ENCODE measurements around the gene CMIP. TPM values are rescaled to one million over a fixed set of nuclear protein-coding genes. Genes with fewer than 3 reads are reported as not detected.
A peak's percentile ranks its signal among the peaks of the same experiment; 100 is the strongest.

CMIP gene
- total RNA-seq, 1 experiment from 2014 or later: 4.1 TPM

DNA sequence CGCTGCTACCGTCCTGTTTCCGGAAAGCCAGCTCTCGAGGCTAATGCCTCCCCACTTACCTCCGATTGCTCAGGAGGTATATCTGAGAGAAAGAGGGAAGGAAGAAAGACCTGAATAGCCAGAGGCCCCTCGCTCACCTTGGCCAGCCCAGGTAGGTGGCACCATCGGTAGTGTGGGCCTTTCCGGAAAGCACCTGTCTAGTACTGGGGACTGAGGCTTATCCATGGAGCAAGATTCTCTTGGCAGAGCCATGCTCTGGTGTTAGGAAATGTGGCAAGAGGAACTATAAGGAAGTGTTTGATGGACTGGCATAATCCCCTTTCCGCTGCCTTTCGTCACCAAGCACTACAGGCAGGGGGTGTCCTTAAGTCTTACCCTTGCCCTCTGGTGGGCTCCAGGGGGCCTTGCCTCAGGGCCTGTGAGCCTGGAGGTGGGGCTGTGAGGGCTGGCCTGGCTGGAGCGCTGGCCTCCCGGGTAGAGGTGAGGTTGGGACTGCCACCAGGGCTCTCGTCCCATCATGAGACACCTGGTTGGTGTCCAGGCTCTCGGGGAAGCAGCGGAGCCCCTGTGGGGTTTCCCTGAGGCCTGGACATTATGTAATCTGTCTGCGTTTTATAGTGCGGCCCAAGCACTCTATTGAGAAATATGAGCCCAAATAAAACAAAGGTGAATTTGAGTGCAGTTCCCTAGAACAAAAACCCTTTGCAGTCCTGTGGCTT lies 2.9 kb downstream of the CMIP start:
- no peak for DNase-seq (ENCODE audit: low spot score)

DNA sequence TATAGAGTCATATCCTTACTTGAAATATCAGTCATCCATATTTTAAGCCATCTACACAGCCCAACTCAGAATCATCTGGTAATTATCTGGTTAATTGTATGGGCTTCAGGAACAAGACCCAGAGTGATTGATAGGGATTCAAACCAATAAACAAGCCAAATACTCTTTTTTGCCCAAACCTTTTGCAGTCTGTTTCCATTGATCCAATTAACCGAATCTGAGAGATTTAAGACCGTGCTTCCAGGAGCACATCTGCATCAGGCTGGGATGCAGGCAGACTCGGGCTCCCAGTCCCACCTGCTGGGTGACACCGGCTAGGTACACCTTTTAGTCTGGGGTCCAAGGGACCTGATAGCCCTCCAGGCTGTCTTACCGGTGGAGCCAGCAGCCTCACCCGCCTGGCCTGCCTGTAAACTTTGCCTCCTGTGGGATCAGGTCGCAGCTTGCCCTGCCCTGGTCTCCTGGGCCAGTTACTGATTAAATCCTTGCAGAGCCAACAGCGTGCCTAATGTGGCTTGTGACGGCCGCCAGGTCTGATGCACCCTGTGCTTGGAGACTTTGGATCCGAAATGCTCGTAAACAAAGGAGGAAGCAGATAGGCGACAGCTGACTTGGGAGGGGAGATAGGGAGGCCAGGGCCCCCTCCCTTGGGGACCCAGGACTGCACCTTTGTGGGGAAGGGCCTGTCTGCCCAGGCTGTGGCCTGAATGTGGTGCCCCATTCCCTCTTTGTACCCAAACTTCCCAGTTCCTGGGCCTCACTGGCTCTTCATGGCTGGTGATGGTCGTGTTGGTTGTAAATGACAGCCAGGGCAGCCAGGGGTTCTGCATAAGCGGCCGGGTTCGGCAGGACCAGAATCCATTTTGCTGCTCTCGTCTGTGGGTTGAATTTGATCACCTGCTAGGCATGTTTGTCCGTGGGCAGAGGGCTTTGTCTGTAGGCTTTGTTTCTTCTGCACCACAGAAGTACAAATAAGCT lies 3.8 kb downstream of the CMIP start:
- DNase-seq (ENCODE audit: low spot score): no peak

DNA sequence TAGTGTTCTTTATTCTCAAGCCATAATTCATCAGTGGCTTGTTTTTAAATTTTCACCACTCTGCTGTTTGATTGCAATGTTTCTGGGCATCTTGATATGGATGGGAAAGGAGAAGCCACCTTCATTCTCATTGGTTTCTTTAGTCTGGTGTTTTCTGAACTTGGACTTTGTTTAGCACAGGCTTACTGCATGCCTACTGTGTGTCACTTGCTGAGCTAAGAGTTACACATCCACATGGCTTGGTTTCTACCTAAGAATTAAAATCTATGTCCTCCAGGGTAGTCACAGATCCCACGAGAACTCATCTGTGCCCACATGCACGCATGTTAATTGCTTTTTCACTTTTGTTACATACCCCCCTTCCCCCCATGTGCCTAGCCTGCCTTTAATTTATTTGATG lies 4.6 kb downstream of the CMIP start:
- DNase-seq (ENCODE audit: low spot score): no peak

DNA sequence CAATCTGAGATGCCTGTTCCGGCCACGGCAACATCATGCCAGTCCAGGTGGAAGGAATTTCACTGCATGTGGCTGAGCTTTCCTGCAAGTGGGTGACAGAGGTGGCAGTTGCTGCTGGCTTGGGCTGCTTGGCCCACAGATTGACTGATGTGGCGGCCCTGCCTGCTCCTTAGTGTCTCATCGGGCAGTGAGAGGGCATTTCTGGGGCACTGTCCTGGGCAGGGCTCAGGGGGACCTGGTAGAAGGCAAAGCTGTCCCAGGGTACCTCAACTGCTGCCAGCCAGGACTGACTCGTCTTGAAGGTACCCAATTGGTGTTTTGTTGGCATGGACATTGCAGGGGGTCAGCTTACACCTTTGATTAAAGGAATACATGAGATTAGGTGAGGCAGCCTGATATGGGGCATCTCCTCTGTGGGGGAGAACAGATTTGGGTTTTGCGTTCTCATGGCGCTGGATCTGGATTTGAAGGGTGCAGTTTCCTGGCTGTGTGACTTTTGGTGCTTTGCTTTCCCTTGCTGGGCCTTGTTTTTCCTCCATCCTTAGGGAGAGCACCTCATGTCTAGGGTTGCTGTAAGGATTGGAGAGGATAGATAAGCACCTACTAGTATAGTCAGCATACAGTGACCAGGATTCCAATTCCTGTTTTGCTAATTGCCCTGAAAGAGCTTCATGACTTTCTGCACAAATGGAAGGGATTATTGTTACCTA lies 5.4 kb downstream of the CMIP start:
- DNase-seq (ENCODE audit: low spot score): no peak

DNA sequence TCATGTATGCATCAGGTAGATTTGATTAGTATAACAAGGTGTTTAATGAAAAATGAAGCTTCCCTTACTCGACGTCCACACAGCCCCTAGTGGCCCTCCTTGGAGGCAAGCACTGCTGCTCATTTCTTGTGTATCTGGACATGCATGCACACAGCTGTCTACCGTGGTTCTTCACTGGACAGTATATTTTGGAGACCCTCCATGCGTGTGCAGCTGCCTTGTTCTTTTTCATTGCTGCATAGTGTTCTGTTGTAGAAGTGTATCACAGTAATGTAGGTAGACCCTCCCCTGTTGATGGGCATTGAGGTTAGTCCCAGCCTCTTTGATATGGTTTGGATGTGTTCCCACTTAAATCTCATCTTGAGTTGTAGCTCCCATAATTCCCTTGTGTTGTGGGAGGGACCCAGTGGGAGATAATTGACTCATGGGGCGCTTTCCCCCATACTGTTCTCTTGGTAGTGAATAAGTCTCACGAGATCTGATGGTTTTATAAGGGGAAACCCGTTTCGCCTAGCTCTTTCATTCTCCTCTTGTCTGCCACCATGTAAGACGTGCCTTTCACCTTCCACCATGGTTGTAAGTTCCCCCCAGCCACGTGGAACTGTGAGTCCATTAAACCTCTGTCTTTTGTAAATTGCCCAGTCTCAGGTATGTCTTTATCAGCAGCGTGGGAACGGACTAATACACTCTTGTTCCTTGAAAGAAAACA lies 6.3 kb downstream of the CMIP start:
- DNase-seq (ENCODE audit: low spot score): no peak

DNA sequence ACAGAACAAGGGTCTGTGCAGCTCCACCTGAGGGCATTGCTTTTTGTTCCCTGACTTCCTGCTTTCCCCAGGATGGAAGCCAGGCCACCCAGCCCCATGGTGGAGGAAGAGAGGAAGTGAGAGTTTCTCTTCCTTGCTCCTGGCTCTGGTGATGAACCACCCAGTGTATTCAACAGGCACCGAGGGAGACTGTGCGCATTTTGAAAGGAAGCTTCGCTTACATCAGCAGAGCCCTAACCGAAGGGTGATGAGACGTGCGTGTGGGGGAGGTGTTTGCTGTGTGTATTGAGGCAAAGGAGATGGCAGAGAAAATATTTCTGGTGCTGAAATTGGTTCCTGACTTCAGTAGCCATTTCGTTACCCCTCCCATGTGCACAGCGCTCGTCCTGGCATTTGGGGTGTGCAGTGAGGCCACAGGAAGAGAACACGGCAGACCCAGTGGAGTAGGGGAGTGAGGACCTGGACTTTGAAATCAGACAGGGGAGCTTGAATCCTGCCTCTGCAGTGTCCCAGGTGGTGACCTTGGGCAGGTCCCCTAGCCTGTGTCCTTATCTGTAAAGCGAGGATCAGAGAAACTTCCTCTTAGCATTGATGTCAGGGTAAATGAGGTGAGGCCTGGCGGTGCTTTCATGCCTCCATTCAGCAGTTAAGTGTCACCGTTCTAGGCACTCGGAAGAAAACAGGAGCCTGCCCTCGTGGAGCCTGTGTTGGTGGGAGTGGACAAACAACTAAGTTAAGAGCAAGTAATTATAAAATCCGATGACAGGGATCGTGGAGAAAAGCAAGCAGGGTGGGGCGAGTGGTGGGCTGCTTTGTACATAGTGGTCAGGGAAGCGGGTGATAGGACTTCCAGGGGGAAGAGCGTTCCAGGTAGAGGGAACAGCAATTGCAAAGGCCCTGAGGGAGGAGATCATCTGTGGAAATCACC lies 7.4 kb downstream of the CMIP start:
- no peak for DNase-seq (ENCODE audit: low spot score)

DNA sequence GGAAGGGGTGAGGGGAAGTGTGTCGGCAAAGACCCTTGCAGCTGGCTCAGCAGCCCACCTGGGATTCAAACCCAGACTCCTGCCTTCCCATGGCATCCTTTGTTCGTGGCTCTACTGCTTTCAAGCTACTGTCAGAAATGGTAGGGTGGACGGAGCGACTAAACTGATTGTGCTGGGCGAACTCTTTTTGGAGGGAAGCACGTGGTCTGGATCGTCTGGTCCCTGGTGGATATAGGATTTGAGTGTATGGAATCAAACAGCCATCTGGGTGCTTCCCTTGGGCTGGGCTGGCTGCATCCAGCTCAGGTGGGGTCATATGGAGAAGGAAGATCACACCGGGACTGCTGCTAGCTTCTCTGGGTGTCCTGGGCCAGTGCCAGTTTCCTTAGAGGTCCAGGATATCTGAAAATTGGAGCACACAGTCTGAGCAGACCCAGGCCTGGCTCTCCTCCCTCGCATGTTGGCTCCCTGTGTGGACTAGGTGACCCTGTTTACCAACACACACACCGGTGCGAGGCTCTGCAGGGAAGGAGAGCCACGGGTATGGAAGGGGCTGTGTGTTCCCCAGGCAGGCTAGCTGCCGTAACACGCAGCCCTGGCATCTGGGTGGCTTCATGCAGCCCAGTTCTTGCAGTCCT lies 8.6 kb downstream of the CMIP start:
- no peak for DNase-seq (ENCODE audit: low spot score)

DNA sequence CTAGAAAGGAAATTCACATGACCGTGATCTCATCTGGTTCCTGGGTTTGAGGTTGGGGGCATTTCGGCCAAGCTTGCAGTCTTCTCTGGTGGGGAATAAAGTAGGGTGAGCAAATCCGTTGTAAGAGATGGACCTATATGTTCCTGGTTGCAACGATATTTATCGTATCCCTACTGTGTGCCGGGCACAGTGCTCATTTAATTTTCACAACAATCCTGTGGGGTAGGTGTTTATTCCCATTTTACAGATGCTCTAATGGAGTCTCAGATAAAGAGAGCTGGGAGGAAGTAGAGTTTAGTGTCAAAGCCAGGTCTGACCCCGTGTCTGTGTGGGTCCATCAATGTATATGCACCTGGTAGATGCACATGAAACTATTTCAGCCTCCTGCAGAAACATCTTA lies 9.4 kb downstream of the CMIP start:
- no peak for DNase-seq (ENCODE audit: low spot score)

DNA sequence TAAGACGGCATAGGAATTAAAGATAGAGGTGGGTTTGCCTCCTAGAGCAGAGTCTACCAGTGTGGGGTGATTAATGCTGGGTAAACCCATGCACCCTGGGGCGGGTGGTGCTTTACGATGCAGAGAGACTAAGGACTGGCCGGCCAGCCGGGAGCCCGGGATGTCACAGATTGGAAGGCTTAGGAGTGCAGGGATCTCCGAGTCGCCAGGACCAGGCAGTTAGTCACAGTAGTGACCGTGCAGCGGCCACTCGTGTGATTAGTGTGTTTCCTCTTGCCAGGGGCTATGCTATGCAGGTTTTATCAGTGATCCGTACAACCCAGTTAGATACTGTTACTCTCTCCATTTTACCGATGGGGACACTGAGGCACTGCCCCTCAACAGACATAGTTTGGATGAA lies 10.4 kb downstream of the CMIP start:
- DNase-seq (ENCODE audit: low spot score): no peak

DNA sequence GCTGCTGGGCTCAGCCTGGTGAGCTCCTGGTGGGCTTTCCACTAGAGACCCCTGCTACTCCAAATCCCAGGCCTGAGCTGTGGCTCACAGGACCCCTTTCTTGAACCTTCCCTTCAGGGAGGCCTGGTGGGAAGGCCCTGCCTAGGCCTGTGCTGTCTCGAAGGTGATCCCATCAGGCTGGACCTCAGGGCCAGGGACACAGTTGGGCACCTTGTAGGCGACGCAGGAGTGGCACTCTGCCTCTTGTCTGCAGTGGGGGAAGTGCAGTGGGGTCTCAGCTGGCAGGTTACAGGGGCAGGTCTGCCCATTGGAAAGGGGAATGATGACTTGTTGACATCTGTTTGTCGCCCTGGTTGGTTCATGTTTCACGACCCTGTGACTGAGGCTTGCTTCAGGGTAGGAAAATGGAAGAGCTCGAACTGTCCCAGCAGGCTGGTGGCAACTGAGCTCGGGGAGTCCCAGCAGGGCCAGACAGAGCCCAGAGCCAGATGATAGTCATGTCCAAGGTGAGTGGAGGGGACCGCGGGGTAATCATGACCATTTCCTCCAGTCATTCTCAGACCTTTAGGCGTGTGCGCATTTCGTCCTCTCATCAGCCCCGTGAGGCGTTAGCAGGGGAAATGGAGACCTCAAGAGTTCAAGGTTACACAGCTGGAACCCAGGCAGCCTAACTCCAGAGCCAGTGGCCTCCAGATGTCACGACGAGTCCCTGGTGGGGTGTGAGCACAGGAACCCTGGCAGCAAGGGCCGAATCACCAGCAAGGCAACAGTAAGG lies 11.3 kb downstream of the CMIP start:
- no peak for DNase-seq (ENCODE audit: low spot score)

DNA sequence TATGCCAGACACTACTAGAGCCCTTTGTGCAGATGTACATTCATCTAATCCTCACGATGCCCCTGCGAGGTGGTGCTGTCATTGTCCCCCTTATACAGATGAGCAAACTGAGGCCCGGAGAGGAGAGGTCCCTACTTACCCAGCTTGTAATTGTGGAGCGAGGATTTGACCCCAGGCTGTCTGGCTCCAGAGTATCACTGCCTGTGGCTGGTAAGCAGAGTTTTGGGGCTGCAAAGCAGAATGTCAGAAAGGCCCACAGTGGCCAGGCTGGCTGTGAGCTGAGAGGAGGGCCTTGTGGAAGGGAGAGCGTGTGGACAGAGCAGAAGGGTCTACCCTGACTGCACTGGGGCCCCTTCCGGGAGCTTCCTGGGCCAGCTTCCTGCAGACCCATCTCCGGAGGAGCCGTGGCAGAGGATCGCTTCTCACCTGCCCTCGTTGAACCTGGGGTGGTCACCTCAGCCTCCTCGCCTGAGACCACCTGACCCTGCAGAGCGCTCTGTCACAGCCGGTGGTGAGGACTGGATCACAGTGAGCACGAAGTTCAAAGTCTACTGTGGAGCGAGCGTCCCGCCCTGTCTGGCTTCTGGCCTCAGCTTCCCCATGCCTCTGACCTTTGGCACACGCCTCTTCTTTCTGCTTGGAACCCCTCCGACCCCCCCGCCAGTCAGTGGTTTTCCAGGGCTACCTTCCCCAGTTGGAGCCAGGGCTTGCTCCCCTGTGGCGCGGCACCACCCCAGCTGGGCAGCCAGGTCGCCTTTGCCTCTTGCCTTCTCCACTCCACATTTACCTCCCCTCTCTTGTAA lies 12.1 kb downstream of the CMIP start:
- no peak for DNase-seq (ENCODE audit: low spot score)

DNA sequence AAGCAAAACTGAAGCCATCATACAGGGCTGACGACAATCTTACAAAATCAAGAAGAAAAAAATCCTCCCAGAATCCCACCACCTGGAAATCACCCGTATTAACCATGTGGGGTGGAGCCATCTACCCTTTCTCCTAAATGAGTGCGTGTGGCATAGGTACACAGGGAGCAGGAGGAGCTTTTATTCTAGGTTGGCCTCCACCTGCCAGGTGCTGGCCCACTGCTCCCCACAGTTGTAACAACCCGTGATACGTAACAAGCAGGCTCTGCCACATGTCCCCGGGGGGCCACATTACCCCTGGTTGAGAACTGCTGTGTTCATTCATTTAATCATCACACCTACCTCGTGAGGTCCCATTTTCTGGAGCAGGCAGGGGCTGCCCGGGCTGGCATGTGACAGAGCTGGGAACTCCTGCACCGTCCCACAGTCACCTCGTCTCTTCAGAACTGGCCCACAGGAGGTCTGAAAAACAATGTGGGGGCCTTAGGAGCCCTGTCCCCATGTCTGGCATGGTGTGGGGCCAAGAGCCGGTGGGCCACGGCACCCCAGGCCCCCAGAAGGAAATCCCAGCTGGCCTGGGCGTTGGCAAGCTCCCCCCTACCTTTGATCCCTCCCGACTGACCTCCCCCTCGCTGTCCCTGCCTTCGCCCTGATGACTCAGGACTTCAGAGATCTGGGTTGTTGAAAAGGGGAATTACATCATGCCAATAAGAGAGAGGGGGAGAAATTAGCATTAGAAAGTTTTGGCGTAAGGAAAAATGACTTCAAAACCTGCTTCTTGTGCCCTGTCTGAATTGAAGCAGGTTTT lies 12.9 kb downstream of the CMIP start:
- DNase-seq (ENCODE audit: low spot score): peak; percentile 76

DNA sequence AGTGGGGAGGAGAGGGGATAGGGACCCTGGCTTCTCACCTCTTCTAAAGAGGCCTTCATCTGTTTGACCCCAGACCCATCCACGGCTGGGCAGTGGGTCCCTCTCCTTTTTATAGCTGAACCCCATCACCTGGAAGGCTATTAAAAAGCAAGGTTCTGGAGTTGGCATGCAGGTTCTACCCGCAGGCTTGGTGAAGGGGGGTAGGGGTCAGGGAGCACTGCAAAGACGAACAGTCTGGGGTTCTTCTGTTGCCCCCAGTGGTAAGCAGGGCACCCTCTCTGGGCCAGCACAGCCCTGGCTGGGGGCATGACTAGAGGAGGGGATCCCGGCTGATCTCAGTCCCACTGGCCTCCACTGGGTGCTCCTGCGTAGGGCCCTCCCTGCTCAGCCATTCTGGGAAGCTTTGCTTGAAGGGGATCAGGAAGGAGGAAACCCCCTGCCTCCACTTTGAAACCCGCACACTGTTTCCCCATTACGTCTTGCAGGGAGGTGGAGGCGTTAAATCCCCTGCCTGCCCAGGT lies 13.6 kb downstream of the CMIP start:
- DNase-seq (ENCODE audit: low spot score): no peak

DNA sequence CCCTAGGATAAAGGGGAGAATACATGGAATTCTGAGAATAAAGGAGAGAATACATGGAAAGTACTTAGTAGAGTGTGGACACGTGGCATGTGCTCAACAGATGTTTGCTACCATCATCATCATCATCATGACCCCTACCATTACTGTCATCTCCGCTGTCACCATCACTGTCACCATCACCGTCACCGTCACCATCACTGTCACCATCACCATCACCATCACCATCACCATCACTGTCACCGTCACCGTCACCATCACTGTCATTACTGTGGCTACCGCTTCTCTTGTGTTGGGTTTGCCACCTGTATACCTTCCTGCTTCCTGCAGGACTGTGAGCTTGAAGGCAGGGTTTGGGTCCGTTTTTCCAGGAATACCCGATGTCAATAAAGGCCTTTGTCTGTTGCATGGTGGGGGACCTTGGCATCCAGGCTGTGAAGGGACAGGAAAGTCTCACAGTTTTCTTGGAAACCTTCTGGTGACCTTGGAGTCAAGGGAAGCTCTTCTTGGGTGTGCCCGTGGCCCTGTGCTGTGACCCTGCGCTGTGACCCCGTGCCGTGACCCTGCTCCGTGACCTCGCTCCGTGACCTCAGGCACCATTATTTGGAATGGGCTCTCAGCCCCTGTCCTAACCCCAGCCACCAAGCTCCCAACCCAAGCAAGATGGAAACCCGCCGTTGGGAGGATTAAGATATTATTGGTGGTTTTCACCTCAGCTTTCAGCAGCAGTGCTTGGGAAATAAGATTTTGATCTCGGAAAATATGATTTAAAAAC lies 14.4 kb downstream of the CMIP start:
- no peak for DNase-seq (ENCODE audit: low spot score)

DNA sequence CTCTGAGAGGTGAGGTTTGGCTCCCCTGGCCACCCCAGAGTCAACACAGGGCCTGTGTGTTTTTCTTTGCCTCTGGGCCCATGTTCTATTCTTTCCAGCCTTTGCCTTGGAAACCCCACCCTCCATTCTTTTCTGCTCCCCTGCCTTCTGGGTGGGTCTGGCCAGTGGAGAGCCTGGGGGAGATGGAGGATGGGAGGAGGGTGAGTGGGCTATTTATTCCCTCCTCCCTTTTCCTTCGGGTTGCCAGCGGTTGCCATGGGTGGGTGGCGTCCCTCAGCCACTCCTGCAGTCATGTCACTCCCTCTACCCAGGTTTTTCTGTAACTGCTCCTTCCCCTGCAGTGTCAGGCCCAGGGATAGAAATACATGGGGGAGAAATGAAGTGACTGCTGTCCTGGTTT lies 15.5 kb downstream of the CMIP start:
- DNase-seq (ENCODE audit: low spot score): no peak

DNA sequence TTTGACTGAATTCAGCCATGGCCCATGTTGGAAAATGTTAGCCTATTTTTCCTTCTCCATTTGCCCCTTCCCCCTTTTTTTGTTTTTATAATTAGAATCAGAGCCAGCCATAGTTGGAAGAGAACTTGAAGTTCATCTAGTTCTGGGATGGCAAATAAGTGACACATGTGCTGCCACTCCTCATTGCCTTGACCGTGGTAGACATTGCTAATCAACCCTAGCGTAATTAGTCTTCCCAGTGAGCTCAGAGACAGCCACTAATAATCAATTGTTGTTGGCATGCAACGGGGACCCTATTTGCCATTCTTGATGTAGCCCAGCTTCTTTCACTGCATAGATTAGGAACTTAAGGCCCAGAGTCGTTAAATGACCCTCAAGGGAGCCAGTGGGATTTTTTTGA lies 16.6 kb downstream of the CMIP start:
- no peak for DNase-seq (ENCODE audit: low spot score)

DNA sequence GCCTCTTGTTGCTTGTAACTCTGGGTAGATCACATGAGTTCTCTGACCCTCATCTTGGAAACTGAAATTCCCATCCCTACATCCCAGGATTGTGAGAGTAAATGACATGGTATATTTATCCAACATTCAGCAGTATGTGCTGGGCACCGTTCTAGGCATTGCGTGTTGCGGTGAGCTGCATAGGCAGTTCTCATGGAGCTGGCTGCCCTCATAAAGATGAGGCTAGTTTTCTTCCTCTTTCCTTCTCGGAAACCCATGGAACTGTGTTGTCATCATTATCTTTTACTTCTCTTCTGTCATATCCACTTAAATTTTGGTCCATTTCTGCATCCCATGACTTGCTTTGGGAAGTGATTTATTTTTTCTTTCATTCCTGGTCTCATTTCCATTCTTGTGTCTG lies 17.2 kb downstream of the CMIP start:
- DNase-seq (ENCODE audit: low spot score): no peak

Measured in H4 (cell line).